NCI-H1048 (cell line): Measurements from ENCODE around the gene ECHDC1.
A peak's percentile ranks its signal among the peaks of the same experiment; 100 is the strongest.

Experiments used
- DNase-seq: peaks from one replicate; lab custom pipeline; 2025; lab: John Stamatoyannopoulos, UW

Gene ECHDC1

GRCh38 chr6:127282184-127282583 lies 61.2 kb downstream of the ECHDC1 start:
- DNase-seq: no peak

- DNase-seq: no peak
These were observed 63.6 kb downstream of the ECHDC1 start for GRCh38 chr6:127279815-127280214.

- no peak for DNase-seq
These were observed 65.2 kb downstream of the ECHDC1 start for GRCh38 chr6:127277878-127278843.

DNA sequence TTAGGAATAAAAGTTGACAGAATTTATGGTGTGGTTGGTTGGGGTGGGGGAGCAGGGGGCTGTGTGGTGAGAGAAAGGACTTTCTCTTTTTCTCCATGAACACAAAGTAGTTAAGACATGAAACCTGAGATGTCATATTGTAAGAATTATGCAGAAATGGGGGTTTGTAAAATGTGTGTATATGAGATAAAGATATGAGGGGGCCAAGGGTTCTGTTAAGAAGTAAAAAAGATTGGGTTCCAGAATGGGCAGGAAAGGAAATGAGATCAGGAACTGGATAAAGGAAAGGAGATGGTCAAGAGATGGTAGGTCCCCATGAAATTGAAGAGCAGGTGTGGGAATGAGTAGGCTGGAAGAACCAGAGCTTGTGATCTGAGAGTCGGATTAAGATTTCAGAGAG lies 67.1 kb downstream of the ECHDC1 start:
- DNase-seq: no peak

- no peak for DNase-seq
These were observed 69.9 kb downstream of the ECHDC1 start for GRCh38 chr6:127273499-127273898.

DNA sequence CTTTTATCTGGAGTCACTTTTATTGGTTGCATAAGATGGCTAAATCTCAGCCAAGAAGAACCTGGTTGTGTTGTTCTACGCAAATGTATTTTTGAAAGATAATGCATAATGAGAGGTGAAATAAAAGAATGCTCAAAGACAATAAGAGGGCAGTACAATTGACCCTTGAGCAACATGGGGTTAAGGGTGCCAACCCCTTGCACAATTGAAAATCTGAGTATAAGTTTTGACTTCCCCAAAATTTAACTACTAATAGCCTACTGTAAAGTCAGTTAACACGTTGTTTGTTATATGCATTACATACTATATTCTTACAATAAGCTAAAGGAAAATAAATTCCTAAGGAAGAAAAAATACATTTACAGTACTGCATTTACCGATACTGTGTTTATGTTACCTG lies 70.8 kb downstream of the ECHDC1 start:
- no peak for DNase-seq

DNA sequence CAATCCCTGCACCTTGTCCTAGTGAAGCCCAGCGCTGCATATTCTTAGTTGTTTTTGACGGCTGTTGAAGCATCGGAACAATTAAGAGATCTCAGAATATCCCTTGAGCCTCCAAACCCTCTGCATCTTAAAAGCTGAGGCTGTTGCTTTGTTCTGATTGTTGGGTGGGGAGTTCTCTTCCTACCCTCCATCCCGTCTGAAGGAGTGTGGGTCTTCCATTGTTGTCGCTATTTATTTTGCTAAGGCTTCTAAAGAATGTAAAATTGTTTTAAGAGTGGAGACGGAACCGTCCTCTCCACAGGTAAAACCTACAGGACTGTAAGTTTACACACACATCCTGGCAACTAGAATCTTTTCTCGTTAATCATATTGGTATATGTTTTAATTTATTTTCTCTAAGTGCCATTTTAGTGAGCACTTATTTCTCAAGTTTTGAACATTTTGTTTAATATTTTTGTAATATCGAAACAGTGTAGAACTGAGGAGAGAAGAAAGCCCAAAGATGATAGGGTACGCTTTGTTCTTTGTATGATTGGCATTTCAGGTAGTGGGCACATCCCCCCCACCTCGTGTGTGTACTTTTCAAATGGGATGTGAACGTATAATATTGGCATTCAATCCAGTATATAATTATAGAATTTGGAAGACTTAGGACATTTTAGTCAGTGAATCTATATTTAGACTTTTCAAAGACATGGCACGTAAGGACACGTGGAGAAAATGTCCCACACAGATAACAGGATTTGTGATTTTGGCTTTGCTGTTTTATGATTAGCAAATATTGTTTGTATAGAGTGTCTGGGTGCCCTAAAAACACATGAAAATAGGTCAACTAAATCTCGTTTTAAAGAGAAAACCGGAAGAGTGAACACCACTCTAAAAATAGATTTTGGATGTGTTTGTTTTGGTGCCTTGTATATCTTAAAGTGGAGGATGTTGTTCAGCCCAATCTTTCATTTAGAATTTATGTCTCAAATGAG lies 75.5 kb downstream of the ECHDC1 start:
- no peak for DNase-seq

DNA sequence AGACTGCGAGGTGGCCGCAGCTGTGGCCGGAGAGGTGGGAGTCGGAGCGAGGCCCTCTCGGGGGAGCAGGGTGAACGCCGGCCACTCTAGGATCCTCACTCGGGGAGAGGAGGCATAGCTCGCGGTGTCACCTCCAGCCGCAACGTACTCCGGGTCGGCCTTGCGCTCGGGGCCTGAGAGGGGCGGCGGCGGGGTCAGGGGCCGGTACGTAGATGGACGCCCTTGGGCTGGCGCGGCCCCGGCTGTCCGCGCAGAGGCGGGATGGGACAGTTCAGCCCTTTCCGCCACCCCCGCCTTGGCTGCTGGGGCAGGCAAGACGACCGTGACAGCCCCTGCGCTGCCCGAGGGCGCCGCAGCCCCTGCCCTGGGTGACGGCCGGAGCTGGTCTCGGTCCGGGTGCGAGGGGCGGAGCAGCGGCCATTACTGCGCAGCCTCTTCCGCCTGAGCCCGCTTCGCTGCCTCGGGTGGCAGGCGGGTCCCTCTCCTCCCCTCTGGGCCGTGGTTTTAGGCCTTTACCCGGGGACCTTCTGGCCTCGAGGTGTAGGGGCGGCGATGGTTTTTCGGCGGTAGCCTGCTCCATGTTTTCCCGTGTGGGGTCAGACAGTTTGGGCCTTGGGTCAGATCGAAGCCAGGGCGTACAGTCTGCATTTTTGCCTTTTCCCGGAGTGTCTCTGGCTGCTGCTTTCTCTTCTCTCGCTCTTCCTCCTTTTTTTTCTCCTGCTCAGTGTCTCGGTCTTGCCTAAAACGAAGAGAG lies 76.3 kb downstream of the ECHDC1 start:
- no peak for DNase-seq

DNA sequence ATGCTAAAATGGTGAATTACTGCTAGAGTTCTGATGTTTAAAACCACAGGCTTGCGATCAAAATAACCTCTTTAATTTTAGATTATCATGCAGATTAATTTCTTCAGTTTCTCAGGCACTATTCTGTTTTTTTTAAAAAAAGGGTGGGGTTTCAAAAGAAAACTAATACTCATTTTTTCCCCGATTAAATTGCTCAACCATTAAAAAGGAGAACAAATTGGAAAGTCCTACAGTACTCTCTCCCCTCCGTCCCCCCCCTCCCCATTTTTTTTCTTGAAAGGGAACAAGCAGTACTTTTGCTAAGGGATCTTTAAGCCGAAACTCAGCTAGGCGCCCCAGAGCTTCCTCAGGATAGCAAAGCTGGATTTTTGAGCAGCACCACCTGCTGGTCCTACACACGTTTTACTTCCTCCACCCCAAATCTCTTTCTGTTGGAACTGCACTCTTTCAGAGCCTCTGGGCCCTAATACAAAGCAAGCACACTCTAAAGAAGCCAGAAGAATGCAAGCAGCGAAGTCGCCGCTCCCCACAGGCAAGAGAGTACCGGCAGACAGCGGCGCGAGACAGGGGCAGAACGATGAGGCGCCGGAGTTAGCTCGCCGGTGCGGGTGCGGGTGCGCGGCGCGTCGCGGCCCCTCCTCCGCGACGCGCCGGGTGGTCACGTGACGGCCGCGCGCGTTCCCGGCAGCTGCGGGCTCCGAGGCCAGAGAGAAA lies 77.1 kb downstream of the ECHDC1 start, which contains the start of gene RNF146:
TSS of gene RNF146 (plus strand) at position 687 of the 714 bp plus-strand sequence. CDS start 13,475 bp downstream, outside the sequence.
- peak; percentile 47 for DNase-seq

DNA sequence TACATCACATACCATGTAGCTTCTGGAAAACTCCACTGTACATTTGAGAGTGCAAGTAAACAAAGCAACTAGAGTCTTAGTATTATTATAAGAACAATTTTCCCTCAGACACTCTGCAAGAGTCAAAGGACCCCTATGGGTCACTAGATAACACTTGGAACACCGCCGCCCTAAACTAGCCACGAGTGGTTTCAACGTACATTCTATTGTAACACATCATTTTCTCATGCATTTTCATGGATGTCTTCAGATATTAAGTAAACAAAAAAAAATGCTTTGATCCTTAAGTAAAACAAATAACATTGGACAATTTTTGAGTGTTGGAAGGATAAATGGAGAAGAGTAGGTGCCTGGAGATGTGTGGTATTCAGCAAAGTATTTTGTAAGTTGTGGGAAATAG lies 79.9 kb downstream of the ECHDC1 start:
- DNase-seq: no peak

DNA sequence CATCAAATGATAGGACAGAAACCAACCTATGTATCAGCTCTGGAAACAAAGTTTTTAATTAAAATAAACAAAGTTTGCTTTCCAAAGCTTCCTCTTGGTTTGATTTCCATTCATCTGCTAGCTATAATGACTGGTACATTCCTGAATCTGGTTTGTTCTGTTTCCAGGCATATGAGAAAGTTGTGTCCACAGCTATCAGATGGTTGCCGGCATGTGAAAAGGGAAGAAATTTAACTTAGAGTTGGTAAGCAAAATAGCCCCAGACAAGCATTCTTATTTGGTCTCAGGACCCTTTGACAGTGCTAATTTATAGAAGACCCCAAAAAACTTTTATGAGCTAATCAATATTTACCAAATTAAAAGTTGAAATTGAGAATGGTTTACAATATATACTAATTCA lies 80.5 kb downstream of the ECHDC1 start:
- no peak for DNase-seq

- no peak for DNase-seq
These were observed 88.1 kb downstream of the ECHDC1 start for GRCh38 chr6:127255286-127255685.

- no peak for DNase-seq
These were observed 93.8 kb downstream of the ECHDC1 start for GRCh38 chr6:127249621-127250020.

- DNase-seq: no peak
These were observed 96.0 kb downstream of the ECHDC1 start for GRCh38 chr6:127247114-127248096.

GRCh38 chr6:127243501-127243900 lies 99.9 kb downstream of the ECHDC1 start:
- DNase-seq: no peak
